Karpas-422 (cell line): ENCODE measurements around the gene MARCHF3. TPM values are rescaled to one million over a fixed set of nuclear protein-coding genes. Genes with fewer than 3 reads are reported as not detected.

Experiments
- DNase-seq: peaks from one replicate; pipeline ENCODE4 v3.0.0-alpha.2; 2015
- H2AFZ ChIP-seq: fragments of 200-600 bp; sonication (generic); 2 replicates; pipeline ENCODE4 v1.6.1; 2014; ENCODE audit warnings: antibody characterized with exemption, low read length, mixed read lengths
- H3K27ac ChIP-seq: fragments of 200-600 bp; sonication (generic); 2 replicates; pipeline ENCODE4 v1.5.1; 2014; ENCODE audit warnings: mild to moderate bottlenecking, low read length, moderate library complexity
- H3K27me3 ChIP-seq: fragments of 200-600 bp; sonication (generic); 2 replicates; pipeline ENCODE4 v1.6.1; 2014; ENCODE audit warnings: low read length, mixed read lengths
- H3K36me3 ChIP-seq: fragments of 200-600 bp; sonication (generic); 2 replicates; pipeline ENCODE4 v1.6.1; 2014; ENCODE audit warnings: low read length, mixed read lengths; ENCODE audit not compliant: insufficient read depth
- H3K4me1 ChIP-seq: fragments of 200-600 bp; sonication (generic); 2 replicates; pipeline ENCODE4 v1.6.1; 2014; ENCODE audit warnings: mild to moderate bottlenecking, low read length, mixed read lengths
- H3K4me2 ChIP-seq: fragments of 200-600 bp; sonication (generic); 2 replicates; pipeline ENCODE4 v1.6.1; 2014; ENCODE audit warnings: low read length, low read depth, mild to moderate bottlenecking; ENCODE audit not compliant: poor library complexity, severe bottlenecking
- H3K4me3 ChIP-seq: fragments of 200-600 bp; sonication (generic); 2 replicates; pipeline ENCODE4 v1.5.1; 2014; ENCODE audit warnings: mild to moderate bottlenecking, antibody characterized with exemption, low read length, mixed read lengths
- H3K79me2 ChIP-seq: fragments of 200-600 bp; sonication (generic); 2 replicates; pipeline ENCODE4 v1.6.1; 2014; ENCODE audit warnings: mild to moderate bottlenecking, low read length, mixed read lengths
- H3K9ac ChIP-seq: fragments of 200-600 bp; sonication (generic); 2 replicates; pipeline ENCODE4 v1.6.0; 2014; ENCODE audit warnings: low read length
- H3K9me2 ChIP-seq: fragments of 200-600 bp; sonication (generic), shearing (Covaris generic); replicated peaks from 2 replicates; pipeline ENCODE4 v1.6.0; 2014; ENCODE audit warnings: mild to moderate bottlenecking, low read length, moderate library complexity; ENCODE audit not compliant: insufficient read depth
- H3K9me3 ChIP-seq: fragments of 300-700, 200-600 bp; sonication (generic); 2 replicates; pipeline ENCODE4 v1.6.1; 2014; ENCODE audit warnings: low read length, mixed read lengths
- H4K20me1 ChIP-seq: fragments of 200-600 bp; sonication (generic); 2 replicates; pipeline ENCODE4 v1.6.1; 2014; ENCODE audit warnings: mild to moderate bottlenecking, antibody characterized with exemption, low read length, low read depth; ENCODE audit not compliant: insufficient read depth
- total RNA-seq: library from RNA; depleted of rRNA; stranded (reverse); fragments of >200 nt; shearing (Covaris generic); gene quantifications from 2 replicates; pipeline ENCODE4 v1.2.3, GENCODE V29; 2014; ENCODE audit warnings: low replicate concordance

Gene MARCHF3
- total RNA-seq, 1 experiment from 2014 or later = 0.56 TPM

DNA sequence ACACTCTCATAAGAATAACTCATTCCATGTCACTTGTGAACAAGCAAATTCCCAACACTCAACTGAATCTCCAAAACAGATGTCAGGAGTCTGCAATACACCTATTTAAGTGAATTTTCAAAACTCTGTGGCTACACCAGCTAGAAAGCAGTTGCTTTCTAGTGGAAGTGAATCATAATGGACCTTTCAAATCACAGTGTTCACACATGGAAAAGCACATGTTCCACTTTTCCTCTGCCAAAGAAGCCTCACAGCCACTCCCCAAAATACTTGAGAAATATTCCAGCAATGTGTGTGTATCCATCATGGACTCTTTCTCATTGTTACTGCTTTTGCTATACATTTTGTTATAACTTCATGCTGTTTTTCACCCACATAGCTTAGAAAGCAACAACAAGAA lies 17.4 kb downstream of the MARCHF3 start:
- Histone ChIP-seq H3K9me3 (no peaks in the 10 kb centered on the region), H3K4me2 (no peak overlapping the region), H3K9me2 (no peaks in the 10 kb centered on the region), H3K27ac (no peak overlapping the region), H3K4me1 (no peaks in the 10 kb centered on the region), H3K4me3 (no peak overlapping the region), H4K20me1 (no peaks in the 10 kb centered on the region), H3K9ac (no peak overlapping the region), H3K36me3 (no peaks in the 10 kb centered on the region), H2AFZ (no peak overlapping the region), H3K79me2 (no peaks in the 10 kb centered on the region), H3K27me3 (no peaks in the 10 kb centered on the region)
- DNase-seq = no peak

DNA sequence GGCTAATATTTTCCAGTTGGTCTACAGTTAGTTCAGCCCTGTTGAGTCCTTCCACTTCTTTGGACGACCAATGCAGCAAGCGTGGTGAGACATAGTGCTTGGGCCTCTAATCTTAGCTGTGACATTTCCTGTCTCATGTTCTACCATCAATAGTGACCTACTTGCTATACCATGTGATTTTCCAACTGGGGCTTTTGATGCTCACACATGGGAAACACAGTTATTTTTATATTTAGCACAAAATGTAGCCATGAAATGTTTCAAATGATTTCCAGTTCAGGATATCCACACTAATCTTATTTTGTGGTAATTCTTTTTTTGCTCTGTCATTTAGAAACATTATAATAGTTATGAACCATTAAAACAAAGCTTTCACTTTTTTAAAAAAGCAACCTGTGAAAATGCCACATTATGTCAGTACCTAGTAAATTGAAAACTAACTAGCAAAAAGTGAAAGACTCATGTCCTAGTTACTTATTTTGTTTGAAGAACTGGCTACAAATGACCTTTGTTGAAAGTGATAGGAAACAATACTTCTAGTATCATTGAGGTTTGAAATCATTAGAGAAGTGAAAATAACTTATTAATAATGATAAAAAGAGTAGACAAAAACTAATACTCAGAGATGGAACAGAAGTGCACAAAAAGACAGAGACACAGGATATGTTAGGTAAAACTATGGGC lies 18.3 kb downstream of the MARCHF3 start:
- no peaks in the 10 kb centered on the region for H3K79me2 ChIP-seq

DNA sequence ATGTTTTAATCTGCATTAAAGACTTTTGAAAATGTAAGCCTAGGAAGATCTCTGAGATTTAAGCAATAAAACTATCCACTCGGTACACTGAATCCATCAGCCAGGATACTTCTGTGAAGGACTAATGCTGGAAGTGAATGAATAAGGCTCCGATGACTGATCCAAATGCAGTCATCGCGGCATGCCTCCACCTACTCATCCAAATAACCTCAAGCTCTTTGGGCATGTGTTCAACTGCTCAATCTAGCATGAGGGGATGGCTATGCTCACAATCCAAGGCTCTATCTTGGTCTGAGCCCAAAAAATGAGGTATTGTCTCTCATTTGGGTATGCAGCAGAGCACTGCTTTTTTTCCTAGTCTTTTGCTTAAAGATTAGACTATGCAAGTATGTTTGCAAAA lies 19.2 kb downstream of the MARCHF3 start:
- Histone ChIP-seq H3K4me1 (no peaks in the 10 kb centered on the region), H3K9me3 (no peaks in the 10 kb centered on the region), H3K4me3 (no peak overlapping the region), H3K27me3 (no peaks in the 10 kb centered on the region), H3K9ac (no peak overlapping the region), H3K9me2 (no peaks in the 10 kb centered on the region), H3K4me2 (no peak overlapping the region), H4K20me1 (no peaks in the 10 kb centered on the region), H2AFZ (no peak overlapping the region), H3K79me2 (no peaks in the 10 kb centered on the region), H3K36me3 (no peaks in the 10 kb centered on the region), H3K27ac (no peak overlapping the region)
- no peak for DNase-seq

More for the DNA sequence above, 18.3 kb downstream of the MARCHF3 start:
- H4K20me1 ChIP-seq = no peaks in the 10 kb centered on the region
- no peak overlapping the region for H3K4me3 ChIP-seq
- no peak overlapping the region for H2AFZ ChIP-seq
- H3K27me3 ChIP-seq = no peaks in the 10 kb centered on the region
- no peaks in the 10 kb centered on the region for H3K36me3 ChIP-seq
- DNase-seq = no peak
- no peaks in the 10 kb centered on the region for H3K9me2 ChIP-seq
- no peak overlapping the region for H3K4me2 ChIP-seq
- no peaks in the 10 kb centered on the region for H3K9me3 ChIP-seq
- H3K4me1 ChIP-seq = no peaks in the 10 kb centered on the region
- H3K9ac ChIP-seq = no peak overlapping the region
- no peak overlapping the region for H3K27ac ChIP-seq

DNA sequence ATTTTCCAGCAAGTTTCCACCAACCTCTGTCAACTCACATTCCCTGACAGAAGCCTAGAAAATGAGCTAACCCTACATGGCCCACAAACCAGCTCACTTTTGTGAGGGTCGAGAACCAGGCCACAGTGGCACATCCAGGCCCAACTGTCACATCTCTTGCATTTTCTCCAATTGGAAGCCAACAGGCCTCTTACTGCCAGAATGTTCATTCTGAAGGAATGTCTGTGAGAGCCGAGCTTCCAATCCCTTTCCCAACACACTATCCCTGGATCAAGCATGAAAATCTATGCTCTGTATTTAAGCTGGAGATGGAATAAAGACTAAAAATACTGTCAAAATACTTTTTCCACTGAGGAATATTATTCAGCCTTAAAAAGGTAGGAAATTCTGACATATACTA lies 20.0 kb downstream of the MARCHF3 start:
- Histone ChIP-seq H3K4me3 (no peak overlapping the region), H3K4me1 (no peaks in the 10 kb centered on the region), H2AFZ (no peak overlapping the region), H3K79me2 (no peaks in the 10 kb centered on the region), H3K9ac (no peak overlapping the region), H3K27ac (no peak overlapping the region), H3K36me3 (no peaks in the 10 kb centered on the region), H3K9me3 (no peaks in the 10 kb centered on the region), H3K27me3 (no peaks in the 10 kb centered on the region), H4K20me1 (no peaks in the 10 kb centered on the region), H3K9me2 (no peaks in the 10 kb centered on the region), H3K4me2 (no peak overlapping the region)
- no peak for DNase-seq

DNA sequence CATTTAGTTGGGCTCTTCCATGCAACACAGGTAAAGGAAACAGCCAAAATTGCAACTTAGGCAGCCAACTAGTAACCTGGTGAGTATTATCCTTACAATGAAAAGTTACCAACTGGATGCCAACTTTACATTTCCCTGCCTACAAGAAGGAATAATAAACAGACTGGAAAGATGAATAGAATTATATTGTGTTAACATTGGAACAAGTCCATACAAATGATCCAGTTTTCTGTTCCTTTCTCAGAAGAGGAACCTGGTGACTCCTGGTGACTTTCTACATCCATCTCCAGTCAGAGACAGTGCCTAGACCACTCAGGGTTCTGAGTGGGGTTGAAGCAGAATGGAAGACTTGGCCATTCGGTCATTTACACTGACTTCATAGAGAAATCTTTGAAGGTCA lies 20.6 kb downstream of the MARCHF3 start:
- H3K9ac ChIP-seq = no peak overlapping the region
- no peak for DNase-seq
- no peaks in the 10 kb centered on the region for H3K4me1 ChIP-seq
- no peaks in the 10 kb centered on the region for H3K27me3 ChIP-seq
- no peaks in the 10 kb centered on the region for H3K9me2 ChIP-seq
- no peaks in the 10 kb centered on the region for H3K9me3 ChIP-seq
- no peaks in the 10 kb centered on the region for H3K36me3 ChIP-seq
- no peaks in the 10 kb centered on the region for H3K79me2 ChIP-seq
- no peak overlapping the region for H3K4me2 ChIP-seq
- H4K20me1 ChIP-seq = no peaks in the 10 kb centered on the region
- H2AFZ ChIP-seq = no peak overlapping the region
- no peak overlapping the region for H3K4me3 ChIP-seq
- H3K27ac ChIP-seq = no peak overlapping the region

DNA sequence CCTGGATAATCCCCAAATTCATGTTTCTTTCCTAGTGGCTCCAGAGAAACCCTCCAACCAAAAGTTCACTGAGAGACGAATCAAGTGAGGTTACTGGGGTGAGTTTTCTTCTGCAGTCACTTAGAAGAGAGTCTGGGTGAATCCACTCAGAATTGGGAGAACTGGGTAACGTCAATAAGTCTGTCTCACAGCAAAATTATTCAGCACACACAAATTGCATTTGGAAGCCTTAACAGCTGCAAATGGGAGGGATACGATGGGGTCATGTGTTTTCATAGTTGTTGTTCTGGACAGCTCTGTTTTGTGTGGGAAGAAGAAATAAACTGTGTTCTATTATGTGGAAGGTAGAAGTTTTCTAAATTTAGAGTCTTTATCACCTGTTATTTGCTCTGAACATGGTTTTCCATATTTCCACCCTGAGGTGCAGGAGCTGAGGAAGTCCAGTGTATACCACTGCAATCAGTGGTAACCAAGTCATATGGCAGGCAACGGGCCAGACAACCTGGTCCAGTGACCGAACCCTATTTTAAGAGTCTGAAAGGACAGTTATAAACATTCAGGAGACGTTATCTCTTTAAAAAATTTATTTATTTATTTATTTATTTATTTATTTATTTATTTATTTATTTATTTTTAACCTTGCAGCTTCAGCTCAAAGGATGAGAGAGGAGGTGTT lies 21.9 kb downstream of the MARCHF3 start:
- H3K79me2 ChIP-seq = no peaks in the 10 kb centered on the region
- H3K36me3 ChIP-seq = no peaks in the 10 kb centered on the region

DNA sequence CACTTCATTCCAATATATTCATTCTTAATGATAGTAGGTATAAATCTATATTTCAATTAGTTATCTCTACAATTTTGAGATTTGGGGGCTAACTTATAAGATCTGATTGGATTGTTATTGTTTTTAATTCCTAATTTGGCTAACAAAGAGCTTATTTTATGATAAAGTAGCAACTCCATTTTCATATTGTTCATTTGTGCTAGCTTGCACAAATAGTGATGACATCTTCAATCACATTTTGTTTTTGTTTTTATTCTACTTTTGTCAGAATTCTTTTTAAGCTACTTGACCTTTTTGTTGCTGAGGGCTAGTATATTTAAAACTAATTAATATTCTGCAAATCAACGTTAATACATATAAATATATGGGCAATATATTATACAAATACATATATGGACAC lies 22.8 kb downstream of the MARCHF3 start:
- Histone ChIP-seq H3K4me3 (no peak overlapping the region), H3K36me3 (no peaks in the 10 kb centered on the region), H3K4me2 (no peak overlapping the region), H3K27ac (no peak overlapping the region), H3K4me1 (no peaks in the 10 kb centered on the region), H3K79me2 (no peaks in the 10 kb centered on the region), H2AFZ (no peak overlapping the region), H3K9me2 (no peaks in the 10 kb centered on the region), H3K27me3 (no peaks in the 10 kb centered on the region), H3K9ac (no peak overlapping the region), H4K20me1 (no peaks in the 10 kb centered on the region), H3K9me3 (no peaks in the 10 kb centered on the region)
- DNase-seq = no peak

More for the DNA sequence above, 21.9 kb downstream of the MARCHF3 start:
- Histone ChIP-seq H3K9me2 (no peaks in the 10 kb centered on the region), H3K27ac (no peak overlapping the region), H3K4me3 (no peak overlapping the region), H4K20me1 (no peaks in the 10 kb centered on the region), H3K4me1 (no peaks in the 10 kb centered on the region), H3K4me2 (no peak overlapping the region), H2AFZ (no peak overlapping the region), H3K9ac (no peak overlapping the region), H3K9me3 (no peaks in the 10 kb centered on the region), H3K27me3 (no peaks in the 10 kb centered on the region)
- DNase-seq = no peak

DNA sequence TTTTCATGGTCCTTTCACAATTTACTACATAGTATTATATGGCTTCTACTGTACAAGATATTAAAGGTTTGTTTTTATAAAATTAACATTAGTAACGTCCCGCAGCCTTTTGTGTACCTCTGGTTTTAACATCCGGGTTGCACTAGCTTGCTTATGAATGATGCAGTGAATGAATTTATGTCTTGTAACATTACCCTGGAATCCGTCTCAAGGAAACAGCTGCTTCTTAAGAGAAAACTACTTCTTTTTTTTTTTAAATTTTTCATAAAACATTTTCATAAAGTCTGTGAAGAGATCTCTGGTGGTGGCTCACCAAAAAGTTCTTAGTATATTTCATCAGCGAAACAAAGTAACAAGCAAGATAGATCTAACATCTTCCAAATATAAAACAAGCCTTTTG lies 23.6 kb downstream of the MARCHF3 start:
- no peaks in the 10 kb centered on the region for H3K36me3 ChIP-seq
- no peak for DNase-seq
- no peaks in the 10 kb centered on the region for H3K4me1 ChIP-seq
- H3K9me3 ChIP-seq = no peaks in the 10 kb centered on the region
- no peak overlapping the region for H3K27ac ChIP-seq
- no peaks in the 10 kb centered on the region for H4K20me1 ChIP-seq
- H2AFZ ChIP-seq = no peak overlapping the region
- H3K4me3 ChIP-seq = no peak overlapping the region
- H3K9me2 ChIP-seq = no peaks in the 10 kb centered on the region
- H3K27me3 ChIP-seq = no peaks in the 10 kb centered on the region
- H3K4me2 ChIP-seq = no peak overlapping the region
- H3K79me2 ChIP-seq = no peaks in the 10 kb centered on the region
- H3K9ac ChIP-seq = no peak overlapping the region
